Chondrocyte (in vitro differentiated cells): ENCODE results near the gene SCGB1A1. TPM values are rescaled to one million over a fixed set of nuclear protein-coding genes. Genes with fewer than 3 reads are reported as not detected.

Experiments
- DNase-seq: peaks from one replicate; pipeline ENCODE4 v3.0.0; 2021; ENCODE audit warnings: mixed read lengths, low spot score
- H3K27ac Mint-ChIP-seq: one replicate; pipeline ENCODE4 v1.8.0; 2021; ENCODE audit warnings: mild to moderate bottlenecking, moderate library complexity, mixed read lengths; ENCODE audit not compliant: unreplicated experiment
- H3K27me3 Mint-ChIP-seq: 2 replicates; pipeline ENCODE4 v1.8.0; 2021; ENCODE audit warnings: low read depth, mixed read lengths
- H3K36me3 Mint-ChIP-seq: 2 replicates; pipeline ENCODE4 v1.8.0; 2021; ENCODE audit warnings: low read depth, mixed read lengths
- H3K4me1 Mint-ChIP-seq: 2 replicates; pipeline ENCODE4 v1.8.0; 2021; ENCODE audit warnings: low read depth, mild to moderate bottlenecking, mixed read lengths
- H3K4me3 Mint-ChIP-seq: one replicate; pipeline ENCODE4 v1.8.0; 2021; ENCODE audit warnings: mild to moderate bottlenecking, moderate library complexity, mixed read lengths; ENCODE audit not compliant: unreplicated experiment
- H3K9me3 Mint-ChIP-seq: 2 replicates; pipeline ENCODE4 v1.8.0; 2021; ENCODE audit warnings: low read depth, mixed read lengths
- total RNA-seq: library from RNA; stranded (reverse); gene quantifications from 3 replicates; pipeline ENCODE4 v1.2.1, GENCODE V29; 2021
- TF ChIP-seq, protein P1 (sequence below): fragments of 200-600 bp; sonication (generic); IDR thresholded peaks from 2 replicates; pipeline ENCODE4 v1.5.0; 2021; ENCODE audit warnings: antibody characterized with exemption, mild to moderate bottlenecking, moderate library complexity

SCGB1A1 gene
- total RNA-seq, 1 donor from 2014 or later, result not detected

GRCh38 chr11:62433904-62434276, 15.1 kb downstream of the SCGB1A1 start:
- no peaks in the 10 kb centered on the region for H3K27me3 Mint-ChIP-seq
- no peak overlapping the region for H3K27ac Mint-ChIP-seq
- no peak overlapping the region for H3K4me3 Mint-ChIP-seq
- H3K4me1 Mint-ChIP-seq, result peaks cover 45% of the 10 kb centered on the region
- TF ChIP-seq, protein P1, sequence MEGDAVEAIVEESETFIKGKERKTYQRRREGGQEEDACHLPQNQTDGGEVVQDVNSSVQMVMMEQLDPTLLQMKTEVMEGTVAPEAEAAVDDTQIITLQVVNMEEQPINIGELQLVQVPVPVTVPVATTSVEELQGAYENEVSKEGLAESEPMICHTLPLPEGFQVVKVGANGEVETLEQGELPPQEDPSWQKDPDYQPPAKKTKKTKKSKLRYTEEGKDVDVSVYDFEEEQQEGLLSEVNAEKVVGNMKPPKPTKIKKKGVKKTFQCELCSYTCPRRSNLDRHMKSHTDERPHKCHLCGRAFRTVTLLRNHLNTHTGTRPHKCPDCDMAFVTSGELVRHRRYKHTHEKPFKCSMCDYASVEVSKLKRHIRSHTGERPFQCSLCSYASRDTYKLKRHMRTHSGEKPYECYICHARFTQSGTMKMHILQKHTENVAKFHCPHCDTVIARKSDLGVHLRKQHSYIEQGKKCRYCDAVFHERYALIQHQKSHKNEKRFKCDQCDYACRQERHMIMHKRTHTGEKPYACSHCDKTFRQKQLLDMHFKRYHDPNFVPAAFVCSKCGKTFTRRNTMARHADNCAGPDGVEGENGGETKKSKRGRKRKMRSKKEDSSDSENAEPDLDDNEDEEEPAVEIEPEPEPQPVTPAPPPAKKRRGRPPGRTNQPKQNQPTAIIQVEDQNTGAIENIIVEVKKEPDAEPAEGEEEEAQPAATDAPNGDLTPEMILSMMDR, result no peak
- DNase-seq, result no peak
- H3K9me3 Mint-ChIP-seq, result no peaks in the 10 kb centered on the region
- H3K36me3 Mint-ChIP-seq, result no peaks in the 10 kb centered on the region

GRCh38 chr11:62435846-62436660, 17.2 kb downstream of the SCGB1A1 start:
- no peaks in the 10 kb centered on the region for H3K9me3 Mint-ChIP-seq
- no peak overlapping the region for H3K4me3 Mint-ChIP-seq
- TF ChIP-seq, protein P1, result no peak
- DNase-seq, result no peak
- no peak overlapping the region for H3K27ac Mint-ChIP-seq
- no peaks in the 10 kb centered on the region for H3K27me3 Mint-ChIP-seq
- H3K36me3 Mint-ChIP-seq, result no peaks in the 10 kb centered on the region
- peaks cover 41% of the 10 kb centered on the region for H3K4me1 Mint-ChIP-seq

DNA sequence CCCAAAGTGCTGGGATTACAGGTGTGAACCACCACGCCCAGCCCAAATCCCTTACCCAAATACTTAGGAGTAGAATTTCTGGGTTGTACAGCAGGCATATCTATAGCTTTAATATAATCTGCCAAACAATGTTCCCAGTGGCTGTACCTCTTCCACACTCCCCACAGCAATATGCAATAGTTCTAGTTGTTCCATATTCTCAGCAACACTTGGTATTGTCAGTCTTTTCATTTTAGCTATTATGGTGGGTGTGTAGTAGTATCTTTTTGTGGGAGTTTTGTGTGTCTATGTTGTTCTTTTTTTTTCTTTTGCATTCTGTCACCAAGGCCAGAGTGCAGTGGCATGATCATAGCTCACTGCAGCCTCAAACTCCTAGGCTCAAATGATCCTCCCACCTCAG, 18.8 kb downstream of the SCGB1A1 start:
- Mint-ChIP-seq H3K27me3 (no peaks in the 10 kb centered on the region), H3K27ac (no peak overlapping the region), H3K36me3 (no peaks in the 10 kb centered on the region), H3K4me1 (peaks cover 28% of the 10 kb centered on the region), H3K9me3 (no peaks in the 10 kb centered on the region), H3K4me3 (no peak overlapping the region)
- no peak for DNase-seq
- TF ChIP-seq, protein P1, result no peak

- no peak for DNase-seq
- H3K4me1 Mint-ChIP-seq, result peaks cover 23% of the 10 kb centered on the region
- no peak overlapping the region for H3K4me3 Mint-ChIP-seq
- TF ChIP-seq, protein P1, result no peak
- H3K27ac Mint-ChIP-seq, result no peak overlapping the region
- no peaks in the 10 kb centered on the region for H3K27me3 Mint-ChIP-seq
- no peaks in the 10 kb centered on the region for H3K9me3 Mint-ChIP-seq
- H3K36me3 Mint-ChIP-seq, result no peaks in the 10 kb centered on the region
Observed at GRCh38 chr11:62438641-62439040, 19.8 kb downstream of the SCGB1A1 start.

DNA sequence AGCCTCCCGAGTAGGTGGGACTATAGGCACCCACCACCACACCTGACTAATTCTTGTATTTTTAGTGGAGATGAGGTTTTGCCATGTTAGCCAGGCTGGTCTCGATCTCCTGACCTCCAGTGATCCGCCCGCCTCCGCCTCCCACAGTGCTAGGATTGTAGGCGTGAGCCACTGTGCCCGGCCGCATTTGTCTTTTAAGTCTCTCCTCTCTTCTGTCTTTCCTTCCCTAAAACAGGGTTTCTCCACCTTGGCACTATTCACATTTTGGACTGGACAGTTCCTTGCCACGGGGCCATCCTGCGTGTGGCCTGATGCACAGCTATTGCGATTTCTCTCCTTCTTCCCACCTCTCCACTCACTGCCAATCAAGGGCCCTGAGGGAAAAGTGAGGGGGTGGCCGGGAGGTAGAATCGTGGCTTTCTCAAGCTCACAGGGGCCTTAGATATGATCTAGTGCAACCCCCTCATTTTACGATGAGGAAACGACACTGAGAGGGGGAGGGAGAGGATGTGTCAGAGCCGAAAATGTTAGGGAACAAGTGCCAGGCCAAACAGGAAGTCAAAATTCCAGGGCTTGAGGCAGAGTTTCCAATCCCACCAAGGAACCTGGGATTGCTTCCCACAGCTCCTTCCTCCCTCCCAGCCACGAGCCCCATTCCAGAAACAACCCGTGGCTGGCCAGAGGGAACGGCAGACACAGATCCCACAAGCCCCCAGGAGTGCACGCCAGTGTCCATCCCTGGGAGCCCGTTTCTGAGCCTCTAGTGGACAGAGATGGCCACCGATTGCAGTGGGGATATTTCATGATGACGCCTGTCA, 21.2 kb downstream of the SCGB1A1 start:
- Mint-ChIP-seq H3K4me1 (peaks cover 28% of the 10 kb centered on the region), H3K36me3 (no peaks in the 10 kb centered on the region), H3K4me3 (peak overlapping the region; percentile 43), H3K27me3 (no peaks in the 10 kb centered on the region), H3K27ac (peak overlapping the region; percentile 76), H3K9me3 (no peaks in the 10 kb centered on the region)
- no peak for DNase-seq
- TF ChIP-seq, protein P1, result peak; percentile 41
